Lower lobe of right lung (tissue), 2 donors: ENCODE data around the gene NME1. TPM values are rescaled to one million over a fixed set of nuclear protein-coding genes. Genes with fewer than 3 reads are reported as not detected.

Experiments
- ATAC-seq, 2 donors: fragments of 200-7000 bp; cut with Tn5 transposase; one replicate each; pipeline ENCODE4 v1.9.1; 2020 to 2022; ENCODE audit warnings: mild to moderate bottlenecking in 2 of 2, moderate library complexity in 2 of 2
- DNase-seq: peaks from one replicate; pipeline ENCODE4 v3.0.0-alpha.2; 2020
- H3K27ac ChIP-seq: fragments of 200-600 bp; one replicate; pipeline ENCODE4 v1.8.0; 2022
- H3K27me3 ChIP-seq: fragments of 200-600 bp; one replicate; pipeline ENCODE4 v1.8.0; 2022; ENCODE audit warnings: low read depth
- H3K36me3 ChIP-seq: fragments of 200-600 bp; one replicate; pipeline ENCODE4 v1.8.0; 2022; ENCODE audit warnings: mild to moderate bottlenecking
- H3K4me1 ChIP-seq: fragments of 200-600 bp; one replicate; pipeline ENCODE4 v1.8.0; 2022
- H3K4me3 ChIP-seq: fragments of 200-600 bp; one replicate; pipeline ENCODE4 v1.8.0; 2022; ENCODE audit warnings: mild to moderate bottlenecking
- H3K9me3 ChIP-seq: fragments of 200-600 bp; one replicate; pipeline ENCODE4 v1.8.0; 2022
- CTCF ChIP-seq: fragments of 200-600 bp; IDR thresholded peaks from one replicate; pipeline ENCODE4 v1.8.0; 2022; ENCODE audit warnings: antibody characterized with exemption, mild to moderate bottlenecking
- intact Hi-C: fragments of 100-400 bp; cut with DNase I; formaldehyde crosslinking; loops from one replicate; pipeline ENCODE4 v1.11.0; 2022
- total RNA-seq: library from RNA; stranded (reverse); fragmentation: NEBNext Ultra II Directional; extraction: Animal tissue kit (Norgen Biotek cat#: 25700); gene quantifications from one replicate; pipeline ENCODE4 v1.2.1, GENCODE V29; 2021
- donor health status: DM: no; HTN: yes; CAD: no; lungs with severe emphysema.

Gene NME1
- total RNA-seq, 1 donor from 2014 or later: 24.0 TPM

DNA sequence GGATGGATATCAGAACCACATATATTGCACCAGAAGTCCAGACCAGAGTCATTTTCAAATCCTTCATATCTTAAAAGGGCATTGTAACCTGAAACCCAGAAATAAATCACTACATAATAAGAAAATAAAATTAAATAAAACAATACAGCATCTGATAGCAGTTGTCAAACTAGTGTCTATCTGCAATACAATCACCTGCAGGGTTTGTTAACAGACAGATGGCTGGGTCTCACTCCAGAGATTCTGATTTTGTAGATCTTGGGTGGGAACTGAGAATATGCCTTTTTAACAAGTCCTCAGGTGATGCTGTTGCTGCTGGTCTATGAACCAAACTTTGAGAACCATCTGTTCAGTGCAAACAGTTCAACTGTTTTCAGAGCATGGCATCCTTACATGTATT lies 50.5 kb downstream of the NME1 start:
- TF ChIP-seq CTCF: no peak
- Histone ChIP-seq H3K27ac (no peak overlapping the region), H3K36me3 (peaks cover 100% of the 10 kb centered on the region), H3K27me3 (no peaks in the 10 kb centered on the region), H3K4me3 (no peak overlapping the region), H3K9me3 (no peaks in the 10 kb centered on the region), H3K4me1 (no peaks in the 10 kb centered on the region)
- ATAC-seq: no peak
- intact Hi-C loops: no loop called here
- no peak for DNase-seq

Other genes with a start within 250 kb of the NME1 start
- gene SPAG9, start 32.7 kb upstream of the NME1 start, total RNA-seq: 108 TPM
- gene NME2, start 12.9 kb downstream of the NME1 start, total RNA-seq: 321 TPM
- gene MBTD1, start 106.5 kb downstream of the NME1 start, total RNA-seq: 15.2 TPM
- 30.0 TPM for gene UTP18, start 107.0 kb downstream of the NME1 start, total RNA-seq